DND-41 (cell line): ENCODE measurements around the gene STPG4.
"Not testable (repeated sequence)": the region's sequence is repeated elsewhere in the genome, so short reads cannot be mapped to it uniquely, and the experiment has no call there.

Experiments used
- EZH2 ChIP-seq: IDR thresholded peaks from 3 replicates; pipeline ENCODE4 v1.6.1; 2012; ENCODE audit warnings: borderline replicate concordance, low read depth, mild to moderate bottlenecking, moderate library complexity, low read length, inconsistent platforms; ENCODE audit not compliant: severe bottlenecking
- TF ChIP-seq, protein P1 (sequence below): IDR thresholded peaks from 2 replicates; pipeline ENCODE4 v1.5.1; 2012; ENCODE audit warnings: borderline replicate concordance, low read length, moderate library complexity, mild to moderate bottlenecking; ENCODE audit not compliant: poor library complexity, severe bottlenecking; ENCODE audit errors: extremely low read depth

DNA sequence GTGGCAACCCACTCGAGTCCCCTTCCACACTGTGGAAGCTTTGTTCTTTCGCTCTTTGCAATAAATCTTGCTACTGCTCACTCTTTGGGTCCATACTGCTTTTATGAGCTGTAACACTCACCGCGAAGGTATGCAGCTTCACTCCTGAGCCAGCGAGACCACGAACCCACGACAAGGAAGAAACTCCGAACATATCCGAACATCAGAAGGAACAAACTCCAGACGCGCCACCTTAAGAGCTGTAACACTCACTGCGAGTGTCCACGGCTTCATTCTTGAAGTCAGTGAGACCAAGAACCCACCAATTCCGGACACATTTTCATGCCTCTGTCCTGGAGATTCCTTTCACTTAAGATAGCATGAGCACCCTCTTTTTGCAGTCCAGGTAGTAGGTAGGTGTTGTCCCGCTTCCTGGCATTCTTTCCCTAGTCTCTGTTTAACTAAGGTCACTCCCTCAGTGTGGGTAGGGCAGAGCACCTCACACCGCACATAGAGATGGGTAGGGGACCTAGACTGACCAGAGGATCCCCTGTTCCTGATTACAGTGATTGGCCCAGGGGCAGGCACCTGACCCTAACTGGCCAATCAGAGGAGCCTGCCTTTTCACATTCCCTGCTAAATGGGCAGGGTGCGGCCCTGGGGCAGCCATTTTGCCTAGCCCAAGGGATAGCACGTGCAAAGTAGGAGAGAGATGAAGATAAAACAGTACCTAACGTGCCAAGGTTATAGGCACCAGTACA is 46.7 kb downstream of the STPG4 start:
- TF ChIP-seq, protein P1, sequence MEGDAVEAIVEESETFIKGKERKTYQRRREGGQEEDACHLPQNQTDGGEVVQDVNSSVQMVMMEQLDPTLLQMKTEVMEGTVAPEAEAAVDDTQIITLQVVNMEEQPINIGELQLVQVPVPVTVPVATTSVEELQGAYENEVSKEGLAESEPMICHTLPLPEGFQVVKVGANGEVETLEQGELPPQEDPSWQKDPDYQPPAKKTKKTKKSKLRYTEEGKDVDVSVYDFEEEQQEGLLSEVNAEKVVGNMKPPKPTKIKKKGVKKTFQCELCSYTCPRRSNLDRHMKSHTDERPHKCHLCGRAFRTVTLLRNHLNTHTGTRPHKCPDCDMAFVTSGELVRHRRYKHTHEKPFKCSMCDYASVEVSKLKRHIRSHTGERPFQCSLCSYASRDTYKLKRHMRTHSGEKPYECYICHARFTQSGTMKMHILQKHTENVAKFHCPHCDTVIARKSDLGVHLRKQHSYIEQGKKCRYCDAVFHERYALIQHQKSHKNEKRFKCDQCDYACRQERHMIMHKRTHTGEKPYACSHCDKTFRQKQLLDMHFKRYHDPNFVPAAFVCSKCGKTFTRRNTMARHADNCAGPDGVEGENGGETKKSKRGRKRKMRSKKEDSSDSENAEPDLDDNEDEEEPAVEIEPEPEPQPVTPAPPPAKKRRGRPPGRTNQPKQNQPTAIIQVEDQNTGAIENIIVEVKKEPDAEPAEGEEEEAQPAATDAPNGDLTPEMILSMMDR: not testable (repeated sequence)
- TF ChIP-seq EZH2: not testable (repeated sequence)
